ENCODE data around the gene RBFOX2. TPM values are rescaled to one million over a fixed set of nuclear protein-coding genes. Genes with fewer than 3 reads are reported as not detected.
A peak's percentile ranks its signal among the peaks of the same experiment; 100 is the strongest.

RBFOX2 gene
- polyA plus RNA-seq, 1 of the 3 experiments (the other 2 are of a cell fraction), result 115 TPM

GRCh38 chr22:35864545-35865165 lies 164.0 kb downstream of the RBFOX2 start (continued):
- TF ChIP-seq, protein P1, sequence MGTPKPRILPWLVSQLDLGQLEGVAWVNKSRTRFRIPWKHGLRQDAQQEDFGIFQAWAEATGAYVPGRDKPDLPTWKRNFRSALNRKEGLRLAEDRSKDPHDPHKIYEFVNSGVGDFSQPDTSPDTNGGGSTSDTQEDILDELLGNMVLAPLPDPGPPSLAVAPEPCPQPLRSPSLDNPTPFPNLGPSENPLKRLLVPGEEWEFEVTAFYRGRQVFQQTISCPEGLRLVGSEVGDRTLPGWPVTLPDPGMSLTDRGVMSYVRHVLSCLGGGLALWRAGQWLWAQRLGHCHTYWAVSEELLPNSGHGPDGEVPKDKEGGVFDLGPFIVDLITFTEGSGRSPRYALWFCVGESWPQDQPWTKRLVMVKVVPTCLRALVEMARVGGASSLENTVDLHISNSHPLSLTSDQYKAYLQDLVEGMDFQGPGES (IDR thresholded peaks at IDR 0.05; ENCODE audit: low read depth, low read length), result no peak
- TF ChIP-seq NRF1 (IDR thresholded peaks at IDR 0.05; ENCODE audit: low read depth, low read length), result no peak
- no peak for TF ChIP-seq RAD21 (IDR thresholded peaks at IDR 0.05; ENCODE audit: low read length)
- no peak for TF ChIP-seq MEF2A (IDR thresholded peaks at IDR 0.05; ENCODE audit: borderline replicate concordance, low read depth)

DNA sequence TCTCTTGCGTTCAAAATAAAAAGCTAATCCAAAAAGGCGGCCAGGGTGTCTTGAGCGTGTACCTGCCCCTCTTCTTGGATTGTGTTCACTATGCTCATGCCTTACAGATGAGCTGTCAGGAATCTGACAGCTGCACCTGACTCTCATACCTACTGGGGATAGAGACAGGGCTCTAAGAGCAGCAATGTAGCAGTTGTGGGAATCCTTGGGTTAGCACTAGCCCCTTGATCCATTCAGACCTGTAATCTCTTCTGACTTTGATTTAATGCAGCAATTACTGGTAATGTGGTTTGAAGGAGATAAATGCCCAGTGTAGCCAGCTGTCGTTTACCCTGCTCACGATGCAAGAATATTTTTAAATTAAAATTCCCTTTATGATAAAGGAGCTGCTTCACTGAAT lies 165.2 kb downstream of the RBFOX2 start:
- no peak overlapping the region for H2AFZ ChIP-seq (ENCODE audit: low read depth)
- H3K9ac ChIP-seq, result no peak overlapping the region
- ChIA-PET CTCF (interaction anchor here (0.9 to 1.7 kb wide), 3 partner anchors 9 to 102 kb away, joined by 3 to 7 read pairs (median 3); no protein-coding TSS in a partner anchor), POLR2A (no interaction called here)
- peaks cover 95% of the 10 kb centered on the region for H4K20me1 ChIP-seq (ENCODE audit: insufficient read depth)
- H3K9me2 ChIP-seq, result no peaks in the 10 kb centered on the region
- 77% methylated on average over 5 of the region's 5 CpGs for WGBS (ENCODE audit: low lambda C conversion rate)
- H3F3A ChIP-seq (replicated peaks; ENCODE audit: insufficient read depth), result no peaks in the 10 kb centered on the region
- no peaks in the 10 kb centered on the region for H3K9me3 ChIP-seq
- no peak overlapping the region for H3K4me2 ChIP-seq
- peaks cover 89% of the 10 kb centered on the region for H3K79me2 ChIP-seq (ENCODE audit: insufficient read depth)
- peak overlapping the region in 1 of 2 experiments; percentile 25; a peak in 1 of 4 replicates for H3K27ac ChIP-seq (ENCODE audit: low read depth in 2 of 2, low read length in 1 of 2)
- DNase-seq, result peak; percentile 51
- no peak overlapping the region for H3K4me3 ChIP-seq (ENCODE audit: low read depth in 2 of 2, low read length in 1 of 2)
- TF ChIP-seq TAF1 (IDR thresholded peaks at IDR 0.05; ENCODE audit: borderline replicate concordance, low read depth, low read length), result no peak
- TF ChIP-seq GATA2 (CRISPR knock-in tag; IDR thresholded peaks at IDR 0.05), result peak; percentile 49
- peak; percentile 83 for TF ChIP-seq RCOR1 (IDR thresholded peaks at IDR 0.05; ENCODE audit: low read length)
- TF ChIP-seq MXI1 (IDR thresholded peaks at IDR 0.05; ENCODE audit: low read depth, low read length), result 0 out of 2 replicates have a peak, but pooled peaks have one; percentile 34
- TF ChIP-seq EP300 (IDR thresholded peaks at IDR 0.05; ENCODE audit: borderline replicate concordance in 1 of 2, low read depth in 1 of 2, low read length in 1 of 2), result peak in 1 of 2 experiments; percentile 59; a peak in 1 of 4 replicates
- no peak for TF ChIP-seq YY1 (IDR thresholded peaks at IDR 0.05; ENCODE audit: low read depth)
- peaks cover 12 to 28% of the 10 kb centered on the region in 2 experiments; a peak in 3 of 4 replicates for H3K4me1 ChIP-seq (ENCODE audit: control insufficient read depth in 1 of 2, insufficient read depth in 2 of 2, low read depth in 1 of 2, low read length in 1 of 2)
- H3K27me3 ChIP-seq (ENCODE audit: insufficient read depth), result no peaks in the 10 kb centered on the region
- no peaks in the 10 kb centered on the region for H3K36me3 ChIP-seq (replicated peaks in 1 of 2; ENCODE audit: control insufficient read depth in 1 of 2, insufficient read depth in 2 of 2, low read length in 1 of 2)

DNA sequence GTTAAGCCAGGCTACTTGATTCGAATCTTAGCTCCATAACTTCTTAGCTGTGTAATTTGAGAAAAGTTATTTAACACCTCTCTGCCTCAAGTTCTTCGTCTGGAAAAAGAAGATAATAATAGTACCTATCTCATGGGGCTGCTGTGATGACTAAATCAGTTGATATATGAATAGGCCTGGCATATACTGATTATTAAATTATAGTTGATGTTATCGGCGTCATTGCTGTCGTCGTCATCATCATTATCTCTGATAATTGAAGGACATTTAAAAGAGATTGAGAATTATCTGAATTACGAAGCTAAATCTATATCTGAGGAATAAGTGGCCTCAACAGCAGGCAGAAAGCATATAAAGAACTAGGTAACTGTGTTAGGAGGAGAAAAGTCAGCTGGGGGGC lies 165.9 kb downstream of the RBFOX2 start:
- H2AFZ ChIP-seq (ENCODE audit: low read depth), result no peak overlapping the region
- H3K9ac ChIP-seq, result no peak overlapping the region
- peak; percentile 45 for TF ChIP-seq CHD2 (IDR thresholded peaks at IDR 0.05; ENCODE audit: low read length, partially characterized antibody)
- TF ChIP-seq TCF12 (IDR thresholded peaks at IDR 0.05), result no peak
- peak; percentile 75 for TF ChIP-seq RCOR1 (IDR thresholded peaks at IDR 0.05; ENCODE audit: low read length)
- TF ChIP-seq TAF1 (IDR thresholded peaks at IDR 0.05; ENCODE audit: borderline replicate concordance, low read depth, low read length), result no peak
- peak in 1 of 2 experiments; percentile 77; a peak in 1 of 4 replicates for TF ChIP-seq EP300 (IDR thresholded peaks at IDR 0.05; ENCODE audit: borderline replicate concordance in 1 of 2, low read depth in 1 of 2, low read length in 1 of 2)
- no peak for TF ChIP-seq FOXJ3 (CRISPR knock-in tag; IDR thresholded peaks at IDR 0.05)
- TF ChIP-seq RAD21 (IDR thresholded peaks at IDR 0.05; ENCODE audit: low read length), result no peak
- TF ChIP-seq SIN3A (IDR thresholded peaks at IDR 0.05; ENCODE audit: borderline replicate concordance, low read depth, low read length), result no peak
- TF ChIP-seq GATA2 (CRISPR knock-in tag; IDR thresholded peaks at IDR 0.05), result peak; percentile 74
- TF ChIP-seq FOSL2 (IDR thresholded peaks at IDR 0.05; ENCODE audit: borderline replicate concordance, low read depth), result no peak
- H3K36me3 ChIP-seq (replicated peaks in 1 of 2; ENCODE audit: control insufficient read depth in 1 of 2, insufficient read depth in 2 of 2, low read length in 1 of 2), result no peaks in the 10 kb centered on the region
- H3K9me3 ChIP-seq, result no peaks in the 10 kb centered on the region
- peaks cover 96% of the 10 kb centered on the region for H4K20me1 ChIP-seq (ENCODE audit: insufficient read depth)
- no peak for DNase-seq
- H3K4me1 ChIP-seq (ENCODE audit: control insufficient read depth in 1 of 2, insufficient read depth in 2 of 2, low read depth in 1 of 2, low read length in 1 of 2), result peaks cover 12 to 28% of the 10 kb centered on the region in 2 experiments; a peak in 3 of 4 replicates
- ChIA-PET POLR2A (no interaction called here), CTCF (interaction anchor here (0.6 to 1.7 kb wide), 4 partner anchors 8 to 203 kb away, joined by 3 to 7 read pairs (median 3); no protein-coding TSS in a partner anchor)
- H3K27me3 ChIP-seq (ENCODE audit: insufficient read depth), result no peaks in the 10 kb centered on the region
- H3K9me2 ChIP-seq, result no peaks in the 10 kb centered on the region
- no peak overlapping the region for H3K4me3 ChIP-seq (ENCODE audit: low read depth in 2 of 2, low read length in 1 of 2)
- no peak overlapping the region for H3K4me2 ChIP-seq
- peaks cover 86% of the 10 kb centered on the region for H3K79me2 ChIP-seq (ENCODE audit: insufficient read depth)
- H3K27ac ChIP-seq (ENCODE audit: low read depth in 2 of 2, low read length in 1 of 2), result no peak overlapping the region
- WGBS (ENCODE audit: low lambda C conversion rate), result 59% methylated on average over 7 of the region's 7 CpGs
- no peaks in the 10 kb centered on the region for H3F3A ChIP-seq (replicated peaks; ENCODE audit: insufficient read depth)
